NT2/D1 (cell line): ENCODE measurements around the gene SOX30.
A peak's percentile ranks its signal among the peaks of the same experiment; 100 is the strongest.

Experiments
- DNase-seq: peaks from one replicate; pipeline ENCODE4 v3.0.0-alpha.2; 2011; ENCODE audit warnings: low read depth, low spot score
- H3K27me3 ChIP-seq: 2 replicates; pipeline ENCODE4 v1.6.0; 2011; ENCODE audit warnings: mild to moderate bottlenecking; ENCODE audit not compliant: insufficient read length, insufficient read depth
- H3K36me3 ChIP-seq: 2 replicates; pipeline ENCODE4 v1.6.1; 2011; ENCODE audit warnings: mild to moderate bottlenecking, low read length, mixed read lengths; ENCODE audit not compliant: insufficient read depth, insufficient read length
- H3K4me1 ChIP-seq: 2 replicates; pipeline ENCODE4 v1.5.1; 2011; ENCODE audit not compliant: insufficient read depth, insufficient read length
- H3K4me3 ChIP-seq: 2 replicates; pipeline ENCODE4 v1.5.1; 2011; ENCODE audit warnings: low read depth; ENCODE audit not compliant: insufficient read length
- H3K9ac ChIP-seq: 2 replicates; pipeline ENCODE4 v1.6.0; 2011; ENCODE audit warnings: low read depth; ENCODE audit not compliant: insufficient read length
- H3K9me3 ChIP-seq: 2 replicates; pipeline ENCODE4 v1.5.1; 2011; ENCODE audit warnings: mild to moderate bottlenecking, low read length; ENCODE audit not compliant: insufficient read depth
- SUZ12 ChIP-seq: IDR thresholded peaks from 2 replicates; pipeline ENCODE4 v1.6.1; 2011; ENCODE audit not compliant: insufficient read length, insufficient read depth; ENCODE audit errors: extremely low read depth
- YY1 ChIP-seq: IDR thresholded peaks from 2 replicates; pipeline ENCODE4 v1.6.1; 2011; ENCODE audit not compliant: insufficient read length, insufficient read depth
- ZNF274 ChIP-seq: IDR thresholded peaks from 2 replicates; pipeline ENCODE4 v1.6.1; 2011; ENCODE audit warnings: mild to moderate bottlenecking, low read depth, low read length

SOX30 gene

GRCh38 chr5:157670662-157671591, 18.7 kb upstream of the SOX30 start, which contains the start of gene C5orf52:
TSS of gene C5orf52 (plus strand) at chr5:157671533. CDS start at chr5:157671615, 82 bp downstream.
- peak within 1 kb of the TSS; percentile 64 for H3K9ac ChIP-seq
- H3K27me3 ChIP-seq = peaks cover 14% of the 10 kb centered on the region
- peak within 1 kb of the TSS; percentile 59 for H3K4me3 ChIP-seq
- H3K36me3 ChIP-seq = no peaks in the 10 kb centered on the region
- TF ChIP-seq YY1 (no peak), SUZ12 (no peak)
- DNase-seq = no peak
- H3K4me1 ChIP-seq = no peaks in the 10 kb centered on the region
- no peaks in the 10 kb centered on the region for H3K9me3 ChIP-seq

GRCh38 chr5:157669701-157670097, 17.5 kb upstream of the SOX30 start:
- H3K36me3 ChIP-seq = no peaks in the 10 kb centered on the region
- no peak overlapping the region for H3K4me3 ChIP-seq
- H3K9me3 ChIP-seq = no peaks in the 10 kb centered on the region
- no peak for DNase-seq
- no peaks in the 10 kb centered on the region for H3K4me1 ChIP-seq
- peaks cover 14% of the 10 kb centered on the region for H3K27me3 ChIP-seq
- no peak overlapping the region for H3K9ac ChIP-seq
- TF ChIP-seq ZNF274 (no peak), YY1 (no peak), SUZ12 (no peak)

GRCh38 chr5:157668356-157668755, 16.1 kb upstream of the SOX30 start:
- H3K4me3 ChIP-seq = no peak overlapping the region
- no peaks in the 10 kb centered on the region for H3K36me3 ChIP-seq
- H3K4me1 ChIP-seq = no peaks in the 10 kb centered on the region
- peaks cover 14% of the 10 kb centered on the region for H3K27me3 ChIP-seq
- no peak overlapping the region for H3K9ac ChIP-seq
- H3K9me3 ChIP-seq = no peaks in the 10 kb centered on the region
- no peak for TF ChIP-seq SUZ12
- no peak for TF ChIP-seq YY1
- TF ChIP-seq ZNF274 = no peak
- no peak for DNase-seq

DNA sequence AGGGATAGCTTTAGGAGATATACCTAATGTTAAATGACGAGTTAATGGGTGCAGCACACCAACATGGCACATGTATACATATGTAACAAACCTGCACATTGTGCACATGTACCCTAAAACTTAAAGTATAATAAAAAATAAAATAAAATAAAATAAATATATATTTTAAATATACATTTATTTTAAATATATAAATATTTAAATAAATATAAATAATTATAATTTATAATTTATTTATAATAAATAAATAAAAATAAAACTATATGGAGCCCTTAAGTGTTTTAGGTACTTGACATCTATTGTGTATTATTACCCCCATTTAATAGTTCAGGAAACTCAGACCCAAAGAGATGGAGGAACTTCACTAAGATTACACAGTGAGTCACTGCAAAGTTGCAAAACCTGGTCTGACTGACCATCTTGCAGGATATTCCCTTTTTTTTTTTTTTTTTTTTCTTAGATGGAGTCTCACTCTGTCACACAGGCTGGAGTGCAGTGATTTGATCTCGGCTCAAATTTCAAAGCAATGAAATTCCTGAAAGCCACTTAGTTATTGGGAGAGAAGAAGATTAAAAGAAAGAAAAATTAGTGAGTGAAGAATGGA, 13.3 kb upstream of the SOX30 start:
- H3K9ac ChIP-seq = no peak overlapping the region
- H3K9me3 ChIP-seq = 0 out of 2 replicates have a peak, but pooled peaks cover 5% of the 10 kb centered on the region
- no peak for DNase-seq
- H3K4me3 ChIP-seq = no peak overlapping the region
- H3K4me1 ChIP-seq = no peaks in the 10 kb centered on the region
- H3K36me3 ChIP-seq = no peaks in the 10 kb centered on the region
- TF ChIP-seq ZNF274 (no peak), YY1 (no peak), SUZ12 (no peak)
- H3K27me3 ChIP-seq = peaks cover 2% of the 10 kb centered on the region

DNA sequence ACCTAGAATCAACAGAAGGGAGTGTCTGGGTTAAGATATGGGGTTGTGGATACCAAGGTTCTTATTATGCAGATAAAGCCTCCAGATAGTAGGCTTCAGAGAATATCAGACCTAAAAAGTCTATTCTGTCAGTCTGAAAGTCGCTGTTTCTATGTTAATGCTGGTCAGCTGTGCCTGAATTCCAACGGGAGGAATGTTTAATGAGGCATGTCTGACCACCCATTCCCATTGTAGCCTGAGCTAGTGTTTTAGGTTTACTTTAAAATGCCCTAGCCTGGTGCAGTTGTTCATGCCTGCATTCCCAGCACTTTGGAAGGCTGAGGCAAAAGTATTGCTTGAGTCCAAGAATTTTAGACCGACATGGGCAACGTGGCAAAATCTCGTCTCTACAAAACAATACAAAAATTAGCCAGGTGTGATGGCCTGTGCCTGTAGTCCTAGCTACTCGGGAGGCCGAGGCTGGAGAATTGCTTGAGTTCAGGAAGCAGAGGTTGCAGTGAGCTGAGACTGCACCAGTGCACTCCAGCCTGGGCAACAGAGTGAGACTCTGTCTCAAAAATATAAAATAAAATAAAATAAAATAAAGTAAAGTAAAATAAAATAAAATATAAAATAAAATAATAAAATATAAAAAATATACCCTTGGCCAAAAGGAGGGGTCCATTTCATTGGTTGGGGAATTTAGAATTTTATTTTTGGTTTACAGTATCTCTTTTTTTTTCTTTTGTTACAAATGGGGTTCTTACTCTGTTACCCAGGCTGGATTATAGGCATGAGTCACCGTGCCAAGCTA, 7.8 kb upstream of the SOX30 start:
- no peak for DNase-seq
- Histone ChIP-seq H3K9me3 (peaks cover 22% of the 10 kb centered on the region), H3K36me3 (no peaks in the 10 kb centered on the region), H3K4me1 (no peaks in the 10 kb centered on the region), H3K4me3 (no peak overlapping the region), H3K9ac (no peak overlapping the region), H3K27me3 (no peaks in the 10 kb centered on the region)
- TF ChIP-seq SUZ12 = no peak
- no peak for TF ChIP-seq YY1
- no peak for TF ChIP-seq ZNF274

DNA sequence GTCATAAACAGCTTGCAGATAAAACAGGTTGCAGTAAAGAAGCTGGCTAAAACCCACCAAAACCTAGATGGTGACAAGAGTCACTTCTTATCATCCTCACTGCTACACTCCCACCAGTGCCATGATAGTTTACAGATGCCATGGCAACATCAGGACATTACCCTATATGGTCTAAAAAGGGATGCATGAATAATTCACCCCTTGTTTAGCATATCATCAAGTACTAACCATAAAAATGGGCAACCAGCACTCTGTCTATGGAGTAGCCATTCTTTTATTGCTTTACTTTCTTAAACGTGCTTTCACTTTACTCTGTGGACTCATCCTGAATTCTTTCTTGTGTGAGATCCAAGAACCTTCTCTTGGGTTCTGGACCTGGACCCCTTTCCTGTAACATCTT, 6.7 kb upstream of the SOX30 start:
- no peaks in the 10 kb centered on the region for H3K27me3 ChIP-seq
- H3K4me3 ChIP-seq = no peak overlapping the region
- H3K4me1 ChIP-seq = no peaks in the 10 kb centered on the region
- H3K9ac ChIP-seq = no peak overlapping the region
- H3K9me3 ChIP-seq = peaks cover 30% of the 10 kb centered on the region
- DNase-seq = no peak
- no peaks in the 10 kb centered on the region for H3K36me3 ChIP-seq
- no peak for TF ChIP-seq ZNF274
- TF ChIP-seq YY1 = no peak
- no peak for TF ChIP-seq SUZ12
